K562 (cell line): ENCODE measurements around the gene ISL1. TPM values are rescaled to one million over a fixed set of nuclear protein-coding genes. Genes with fewer than 3 reads are reported as not detected.

Experiments
- ATAC-seq: fragments of 200-7000 bp; cut with Tn5 transposase; 3 replicates; pipeline ENCODE4 v1.9.1; 2020; ENCODE audit warnings: moderate library complexity
- BruUV-seq: library from RNA; stranded (reverse); fragments of 400-500 nt; replicated peaks from 2 replicates; lab custom pipeline; 2021; lab: Mats Ljungman, UMichigan
- CTCF ChIA-PET: fragments of 300-600 bp; formaldehyde crosslinking; extraction: SDS; loops from one replicate; lab custom pipeline; 2021; ENCODE audit warnings: low intra/inter-chr PET ratio; lab: Yijun Ruan, JAX
- POLR2A ChIA-PET: fragments of 300-600, 350-650 bp; sonication (Branson Sonifier 250); formaldehyde crosslinking; extraction: SDS; loops from one replicate; lab custom pipeline; 2021; ENCODE audit warnings: antibody characterized with exemption, inconsistent platforms; lab: Yijun Ruan, JAX
- DNase-seq, 4 experiments: peaks; one replicate each; pipeline versions ENCODE4 v3.0.0 to v3.0.0-alpha.2; 2011 to 2018; ENCODE audit warnings: low spot score in 3 of 4, mixed read lengths in 3 of 4; ENCODE audit errors: extremely low read depth in 1 of 4
- FAIRE-seq: peaks from 2 replicates; lab custom pipeline; 2011; peaks lifted over from hg19 to GRCh38; lab: Jason Lieb, UNC
- H2AFZ ChIP-seq: 2 replicates; pipeline ENCODE4 v1.6.0; 2011; ENCODE audit warnings: low read depth, low read length, control low read depth, inconsistent platforms
- H3K27ac ChIP-seq: fragments of 200-600 bp; 3 replicates; pipeline ENCODE4 v1.8.0; 2011; ENCODE audit warnings: low read depth, mild to moderate bottlenecking, control low read depth, inconsistent platforms, low read length, moderate library complexity, mixed read lengths; ENCODE audit errors: extremely low read depth
- H3K27me3 ChIP-seq, 2 experiments: fragments of 300-600 bp in 1 of 2; 2 replicates in 1 of 2; 3 replicates in 1 of 2; pipeline versions ENCODE4 v1.6.0 to v1.8.0; 2011; ENCODE audit warnings: inconsistent platforms in 2 of 2, low read length in 2 of 2, mild to moderate bottlenecking in 1 of 2, mixed read lengths in 1 of 2, moderate library complexity in 1 of 2; ENCODE audit not compliant: control insufficient read depth in 2 of 2, insufficient read depth in 2 of 2
- H3K36me3 ChIP-seq: fragments of 300-600 bp; 3 replicates; pipeline ENCODE4 v1.8.0; 2011; ENCODE audit warnings: mild to moderate bottlenecking, low read length, inconsistent platforms; ENCODE audit not compliant: control insufficient read depth, insufficient read depth
- H3K4me1 ChIP-seq, 2 experiments: fragments of 200-600 bp in 1 of 2; replicated peaks in 1 of 2; 2 replicates in 1 of 2; 3 replicates in 1 of 2; pipeline versions ENCODE4 v1.5.1 to v1.8.0; 2011; ENCODE audit warnings: inconsistent platforms in 2 of 2, low read length in 2 of 2, mild to moderate bottlenecking in 1 of 2, mixed read lengths in 1 of 2, moderate library complexity in 1 of 2; ENCODE audit not compliant: control insufficient read depth in 2 of 2, insufficient read depth in 2 of 2
- H3K4me2 ChIP-seq: 2 replicates; pipeline ENCODE4 v1.6.1; 2011; ENCODE audit warnings: low read length, control low read depth, inconsistent platforms, mixed read lengths; ENCODE audit not compliant: insufficient read depth
- H3K4me3 ChIP-seq: fragments of 200-600 bp; sonication (generic), shearing (Covaris generic); 2 replicates; pipeline ENCODE4 v1.5.1; 2016; ENCODE audit warnings: control low read depth, inconsistent platforms
- H3K79me2 ChIP-seq: fragments of 200-600 bp; 3 replicates; pipeline ENCODE4 v1.8.0; 2011; ENCODE audit warnings: low read length, inconsistent platforms; ENCODE audit not compliant: control insufficient read depth, insufficient read depth
- H3K9ac ChIP-seq, 2 experiments: 2 replicates each; pipeline versions ENCODE4 v1.6.0 to v1.6.1; 2011; ENCODE audit warnings: low read depth in 2 of 2, low read length in 2 of 2, control low read depth in 1 of 2, inconsistent platforms in 1 of 2, mild to moderate bottlenecking in 1 of 2, mixed read lengths in 1 of 2; ENCODE audit not compliant: insufficient read depth in 1 of 2
- H3K9me1 ChIP-seq: one replicate; pipeline ENCODE4 v1.6.0; 2011; ENCODE audit warnings: inconsistent platforms, mild to moderate bottlenecking, low read length, moderate library complexity; ENCODE audit not compliant: control insufficient read depth, insufficient read depth
- H3K9me3 ChIP-seq: replicated peaks from 2 replicates; pipeline ENCODE4 v1.5.1; 2011; ENCODE audit warnings: low read depth, low read length, inconsistent platforms; ENCODE audit not compliant: control insufficient read depth, insufficient read depth
- H4K20me1 ChIP-seq: replicated peaks from 2 replicates; pipeline ENCODE4 v1.6.1; 2011; ENCODE audit warnings: low read length, inconsistent platforms, mixed read lengths; ENCODE audit not compliant: control insufficient read depth, insufficient read depth
- CBX5 ChIP-seq: IDR thresholded peaks from 2 replicates; pipeline ENCODE4 v1.6.1; 2014; ENCODE audit warnings: low read depth, borderline replicate concordance
- CC2D1A ChIP-seq: fragments of 450-650 bp; IDR thresholded peaks from 2 replicates; pipeline ENCODE4 v1.6.1; 2017; ENCODE audit warnings: mild to moderate bottlenecking
- DPF2 ChIP-seq: fragments of 450-650 bp; IDR thresholded peaks from 2 replicates; pipeline ENCODE4 v1.6.1; 2016
- E2F3 ChIP-seq: fragments of 250-450 bp; sonication (Bioruptor Pico); IDR thresholded peaks from 2 replicates; pipeline ENCODE4 v1.4.0; 2020; ENCODE audit warnings: mild to moderate bottlenecking
- NFIC ChIP-seq: fragments of 450-650 bp; IDR thresholded peaks from 2 replicates; pipeline ENCODE4 v1.6.1; 2017; ENCODE audit warnings: mild to moderate bottlenecking, inconsistent platforms
- NFIX ChIP-seq: fragments of 250-450 bp; sonication (Bioruptor Pico); IDR thresholded peaks from 2 replicates; pipeline ENCODE4 v1.4.0; 2020; ENCODE audit warnings: low read depth, mild to moderate bottlenecking, moderate library complexity
- PHF20 ChIP-seq: fragments of 450-650 bp; IDR thresholded peaks from 2 replicates; pipeline ENCODE4 v1.6.1; 2018; ENCODE audit not compliant: partially characterized antibody
- PHTF2 ChIP-seq: fragments of 250-450 bp; sonication (Bioruptor Pico); IDR thresholded peaks from 2 replicates; pipeline ENCODE4 v1.5.0; 2021; ENCODE audit warnings: mild to moderate bottlenecking
- POLR2H ChIP-seq: IDR thresholded peaks from 2 replicates; pipeline ENCODE4 v1.6.1; 2016; ENCODE audit warnings: missing genetic modification characterization, low read depth, mild to moderate bottlenecking, control low read depth, missing compliant biosample characterization, moderate library complexity
- PTTG1 ChIP-seq: fragments of 450-650 bp; IDR thresholded peaks from 2 replicates; pipeline ENCODE4 v1.6.1; 2016; ENCODE audit warnings: low read depth, mild to moderate bottlenecking, missing genetic modification characterization, missing compliant biosample characterization
- SRSF1 ChIP-seq: fragments of 200-400 bp; formaldehyde crosslinking; IDR thresholded peaks from 2 replicates; pipeline ENCODE4 v1.6.1; 2017; ENCODE audit warnings: mild to moderate bottlenecking, low read depth, low read length, moderate library complexity
- ZNF764 ChIP-seq: fragments of 250-450 bp; sonication (Bioruptor Pico); IDR thresholded peaks from 2 replicates; pipeline ENCODE4 v1.4.0; 2020; ENCODE audit warnings: low read depth, mild to moderate bottlenecking, moderate library complexity
- WGBS: fragments of 100-300 bp; shearing (Covaris generic); methylation state at CpG from one replicate; pipeline ENCODE4 v1.1.6; 2016; ENCODE audit warnings: low coverage, mixed read lengths; ENCODE audit not compliant: insufficient coverage; ENCODE audit errors: missing lambda C conversion rate; 5-methylcytosine and 5-hydroxymethylcytosine counted together
- in situ Hi-C: fragments of 300-500 bp; cut with MboI; formaldehyde crosslinking; loops from 4 replicates; pipeline ENCODE4 v1.15.0; 2018; ENCODE audit warnings: inconsistent platforms, mixed read lengths
- intact Hi-C: fragments of 100-400 bp; cut with micrococcal nuclease; formaldehyde crosslinking; loops from 2 replicates; pipeline ENCODE4 v1.14.2; 2022
- polyA plus RNA-seq, 8 experiments: library from polyadenylated mRNA; depleted of rRNA in 4 of 8; stranded (reverse) in 5 of 8; unstranded in 3 of 8; fragments of >200 nt; fragmentation: Nextera tagmentation in 2 of 8; fragmentation: Illumina TruSeq in 1 of 8; extraction: Ambion mirVana in 2 of 8; extraction: Trizol in 1 of 8; gene quantifications; 2 replicates each; pipeline versions ENCODE4 v1.2.1 to v1.2.3, GENCODE V29; 2011 to 2014; ENCODE audit warnings: inconsistent platforms in 1 of 8, missing spikeins in 1 of 8
- total RNA-seq, 7 experiments: library from RNA; depleted of rRNA in 6 of 7; stranded (reverse); fragments of >200 nt in 6 of 7; fragmentation: Illumina TruSeq in 2 of 7; extraction: Trizol in 2 of 7; gene quantifications; 2 replicates each; pipeline versions ENCODE4 v1.2.1 to v1.2.3, GENCODE V29; 2011 to 2021; ENCODE audit warnings: low replicate concordance in 1 of 7
- TF ChIP-seq, protein P1 (sequence below): fragments of 250-450 bp; sonication (Bioruptor Pico); IDR thresholded peaks from 2 replicates; pipeline ENCODE4 v1.9.0; 2021; ENCODE audit warnings: mild to moderate bottlenecking, inconsistent platforms
- TF ChIP-seq, protein P2 (sequence below): fragments of 250-450 bp; sonication (Bioruptor Pico); IDR thresholded peaks from 2 replicates; pipeline ENCODE4 v1.4.0; 2020

Gene ISL1
- total and polyA plus RNA-seq, 9 of the 15 experiments (the other 6 are each of a cell fraction or from before 2014, with no cell fraction given): not detected

DNA sequence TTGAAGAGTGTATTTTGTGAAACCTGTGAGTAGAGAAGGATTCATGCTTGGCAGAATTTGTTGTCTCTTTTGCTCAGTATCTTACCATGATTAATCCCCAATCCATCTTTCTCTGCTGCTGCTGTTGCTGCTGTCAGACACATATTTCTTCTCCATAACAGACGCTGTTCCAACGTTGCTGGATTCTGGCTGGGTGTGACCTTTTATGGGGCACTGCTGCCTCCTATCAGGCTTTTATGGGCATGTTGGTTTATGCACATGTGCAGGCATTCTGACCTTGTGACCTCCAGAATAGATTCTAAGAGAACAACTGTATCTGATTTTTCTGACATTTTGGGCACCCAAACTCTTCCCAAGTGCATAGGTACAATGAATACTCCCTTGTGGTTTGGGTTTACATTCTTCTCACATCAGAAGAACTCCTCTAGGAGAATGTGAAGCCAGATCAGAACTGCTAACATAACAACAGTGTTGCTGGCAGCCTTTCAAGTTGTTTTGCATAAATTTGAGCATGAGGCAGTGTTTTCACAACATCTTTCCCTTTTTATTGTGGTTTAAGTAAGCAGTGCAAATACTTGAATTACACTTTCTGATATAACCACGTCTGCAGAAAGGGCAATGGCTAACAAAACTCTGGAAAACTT is 9.2 kb upstream of the ISL1 start:
- Histone ChIP-seq H3K9me3 (no peaks in the 10 kb centered on the region), H3K27me3 (peaks cover 5 to 9% of the 10 kb centered on the region in 2 experiments; a peak in 3 of 5 replicates), H3K9me1 (no peaks in the 10 kb centered on the region), H3K4me2 (no peak overlapping the region), H3K4me1 (no peaks in the 10 kb centered on the region), H3K9ac (no peak overlapping the region), H2AFZ (no peak overlapping the region), H3K4me3 (no peak overlapping the region), H3K79me2 (no peaks in the 10 kb centered on the region), H3K36me3 (no peaks in the 10 kb centered on the region), H3K27ac (no peak overlapping the region), H4K20me1 (no peaks in the 10 kb centered on the region)
- TF ChIP-seq CC2D1A (no peak), SRSF1 (no peak), E2F3 (no peak), CBX5 (no peak), POLR2H (tag) (no peak), ZNF764 (CRISPR knock-in tag) (no peak), DPF2 (no peak), NFIX (CRISPR knock-in tag) (no peak), NFIC (no peak), PHTF2 (CRISPR knock-in tag) (no peak), PTTG1 (no peak), PHF20 (no peak)
- TF ChIP-seq, protein P1, sequence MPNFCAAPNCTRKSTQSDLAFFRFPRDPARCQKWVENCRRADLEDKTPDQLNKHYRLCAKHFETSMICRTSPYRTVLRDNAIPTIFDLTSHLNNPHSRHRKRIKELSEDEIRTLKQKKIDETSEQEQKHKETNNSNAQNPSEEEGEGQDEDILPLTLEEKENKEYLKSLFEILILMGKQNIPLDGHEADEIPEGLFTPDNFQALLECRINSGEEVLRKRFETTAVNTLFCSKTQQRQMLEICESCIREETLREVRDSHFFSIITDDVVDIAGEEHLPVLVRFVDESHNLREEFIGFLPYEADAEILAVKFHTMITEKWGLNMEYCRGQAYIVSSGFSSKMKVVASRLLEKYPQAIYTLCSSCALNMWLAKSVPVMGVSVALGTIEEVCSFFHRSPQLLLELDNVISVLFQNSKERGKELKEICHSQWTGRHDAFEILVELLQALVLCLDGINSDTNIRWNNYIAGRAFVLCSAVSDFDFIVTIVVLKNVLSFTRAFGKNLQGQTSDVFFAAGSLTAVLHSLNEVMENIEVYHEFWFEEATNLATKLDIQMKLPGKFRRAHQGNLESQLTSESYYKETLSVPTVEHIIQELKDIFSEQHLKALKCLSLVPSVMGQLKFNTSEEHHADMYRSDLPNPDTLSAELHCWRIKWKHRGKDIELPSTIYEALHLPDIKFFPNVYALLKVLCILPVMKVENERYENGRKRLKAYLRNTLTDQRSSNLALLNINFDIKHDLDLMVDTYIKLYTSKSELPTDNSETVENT (CRISPR knock-in tag): no peak
- TF ChIP-seq, protein P2, sequence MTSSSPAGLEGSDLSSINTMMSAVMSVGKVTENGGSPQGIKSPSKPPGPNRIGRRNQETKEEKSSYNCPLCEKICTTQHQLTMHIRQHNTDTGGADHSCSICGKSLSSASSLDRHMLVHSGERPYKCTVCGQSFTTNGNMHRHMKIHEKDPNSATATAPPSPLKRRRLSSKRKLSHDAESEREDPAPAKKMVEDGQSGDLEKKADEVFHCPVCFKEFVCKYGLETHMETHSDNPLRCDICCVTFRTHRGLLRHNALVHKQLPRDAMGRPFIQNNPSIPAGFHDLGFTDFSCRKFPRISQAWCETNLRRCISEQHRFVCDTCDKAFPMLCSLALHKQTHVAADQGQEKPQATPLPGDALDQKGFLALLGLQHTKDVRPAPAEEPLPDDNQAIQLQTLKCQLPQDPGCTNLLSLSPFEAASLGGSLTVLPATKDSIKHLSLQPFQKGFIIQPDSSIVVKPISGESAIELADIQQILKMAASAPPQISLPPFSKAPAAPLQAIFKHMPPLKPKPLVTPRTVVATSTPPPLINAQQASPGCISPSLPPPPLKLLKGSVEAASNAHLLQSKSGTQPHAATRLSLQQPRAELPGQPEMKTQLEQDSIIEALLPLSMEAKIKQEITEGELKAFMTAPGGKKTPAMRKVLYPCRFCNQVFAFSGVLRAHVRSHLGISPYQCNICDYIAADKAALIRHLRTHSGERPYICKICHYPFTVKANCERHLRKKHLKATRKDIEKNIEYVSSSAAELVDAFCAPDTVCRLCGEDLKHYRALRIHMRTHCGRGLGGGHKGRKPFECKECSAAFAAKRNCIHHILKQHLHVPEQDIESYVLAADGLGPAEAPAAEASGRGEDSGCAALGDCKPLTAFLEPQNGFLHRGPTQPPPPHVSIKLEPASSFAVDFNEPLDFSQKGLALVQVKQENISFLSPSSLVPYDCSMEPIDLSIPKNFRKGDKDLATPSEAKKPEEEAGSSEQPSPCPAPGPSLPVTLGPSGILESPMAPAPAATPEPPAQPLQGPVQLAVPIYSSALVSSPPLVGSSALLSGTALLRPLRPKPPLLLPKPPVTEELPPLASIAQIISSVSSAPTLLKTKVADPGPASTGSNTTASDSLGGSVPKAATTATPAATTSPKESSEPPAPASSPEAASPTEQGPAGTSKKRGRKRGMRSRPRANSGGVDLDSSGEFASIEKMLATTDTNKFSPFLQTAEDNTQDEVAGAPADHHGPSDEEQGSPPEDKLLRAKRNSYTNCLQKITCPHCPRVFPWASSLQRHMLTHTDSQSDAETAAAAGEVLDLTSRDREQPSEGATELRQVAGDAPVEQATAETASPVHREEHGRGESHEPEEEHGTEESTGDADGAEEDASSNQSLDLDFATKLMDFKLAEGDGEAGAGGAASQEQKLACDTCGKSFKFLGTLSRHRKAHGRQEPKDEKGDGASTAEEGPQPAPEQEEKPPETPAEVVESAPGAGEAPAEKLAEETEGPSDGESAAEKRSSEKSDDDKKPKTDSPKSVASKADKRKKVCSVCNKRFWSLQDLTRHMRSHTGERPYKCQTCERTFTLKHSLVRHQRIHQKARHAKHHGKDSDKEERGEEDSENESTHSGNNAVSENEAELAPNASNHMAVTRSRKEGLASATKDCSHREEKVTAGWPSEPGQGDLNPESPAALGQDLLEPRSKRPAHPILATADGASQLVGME (CRISPR knock-in tag): no peak
- DNase-seq: no peak
- POLR2A ChIA-PET: no interaction called here
- CTCF ChIA-PET: no interaction called here
- no TSS peak for BruUV-seq
- 0% methylated on average over 3 of the region's 3 CpGs for WGBS
- intact Hi-C loops: no loop called here
- no peak for FAIRE-seq
- in situ Hi-C loops: no loop called here
- no peak for ATAC-seq
